Panc1 (cell line): Measurements from ENCODE around the gene CD276. TPM values are rescaled to one million over a fixed set of nuclear protein-coding genes. Genes with fewer than 3 reads are reported as not detected.

ENCODE experiments used
- ATAC-seq: fragments of 200-7000 bp; cut with Tn5 transposase; 2 replicates; pipeline ENCODE4 v1.9.1; 2020; ENCODE audit warnings: mild to moderate bottlenecking, moderate library complexity
- BruUV-seq: library from RNA; stranded (reverse); fragments of 400-500 nt; replicated peaks from 2 replicates; lab custom pipeline; 2021; lab: Mats Ljungman, UMichigan
- CTCF ChIA-PET: fragments of 300-600 bp; sonication (Branson Sonifier 250); formaldehyde crosslinking; loops from one replicate; lab custom pipeline; 2022; ENCODE audit warnings: antibody characterized with exemption; lab: Charles Lee
- POLR2A ChIA-PET: fragments of 300-600 bp; sonication (Branson Sonifier 250); formaldehyde crosslinking; loops from one replicate; lab custom pipeline; 2022; ENCODE audit warnings: antibody characterized with exemption; lab: Charles Lee
- DNase-seq: peaks from one replicate; pipeline ENCODE4 v3.0.0-alpha.2; 2010; ENCODE audit warnings: low read depth, low spot score
- H3K27ac ChIP-seq: 2 replicates; pipeline ENCODE4 v1.5.1; 2011; ENCODE audit warnings: mild to moderate bottlenecking, low read length, inconsistent platforms
- H3K27me3 ChIP-seq: fragments of 200-500 bp; sonication (Bioruptor generic); 2 replicates; pipeline ENCODE4 v1.6.0; 2014; ENCODE audit warnings: low read length, inconsistent platforms; ENCODE audit not compliant: control insufficient read depth, insufficient read depth
- H3K36me3 ChIP-seq: fragments of 200-500 bp; sonication (Bioruptor generic); 2 replicates; pipeline ENCODE4 v1.5.1; 2014; ENCODE audit warnings: inconsistent platforms, mild to moderate bottlenecking, low read length, moderate library complexity; ENCODE audit not compliant: control insufficient read depth, insufficient read depth
- H3K4me1 ChIP-seq: 2 replicates; pipeline ENCODE4 v1.5.1; 2011; ENCODE audit warnings: inconsistent platforms, mild to moderate bottlenecking, low read length, moderate library complexity; ENCODE audit not compliant: control insufficient read depth, insufficient read depth
- H3K4me3 ChIP-seq, 2 experiments: 2 replicates each; pipeline ENCODE4 v1.5.1; 2011 to 2012; ENCODE audit warnings: low read depth in 2 of 2, low read length in 2 of 2, mild to moderate bottlenecking in 2 of 2, inconsistent platforms in 1 of 2, moderate library complexity in 1 of 2
- H3K9me3 ChIP-seq: fragments of 200-500 bp; sonication (Bioruptor generic); 2 replicates; pipeline ENCODE4 v1.5.1; 2014; ENCODE audit warnings: low read depth, mild to moderate bottlenecking, inconsistent platforms, low read length, moderate library complexity; ENCODE audit not compliant: control insufficient read depth, insufficient read depth
- CTCF ChIP-seq: fragments of 450-650 bp; IDR thresholded peaks from 2 replicates; pipeline ENCODE4 v1.5.1; 2017; ENCODE audit warnings: mild to moderate bottlenecking
- POLR2AphosphoS5 ChIP-seq: IDR thresholded peaks from 2 replicates; pipeline ENCODE4 v1.6.1; 2012; ENCODE audit warnings: mild to moderate bottlenecking, low read depth, low read length, moderate library complexity
- REST ChIP-seq, 2 experiments: IDR thresholded peaks; 2 replicates each; pipeline ENCODE4 v1.6.1; 2011 to 2012; ENCODE audit warnings: low read depth in 2 of 2, control low read depth in 1 of 2, low read length in 1 of 2, mild to moderate bottlenecking in 1 of 2, moderate library complexity in 1 of 2; ENCODE audit not compliant: insufficient read depth in 1 of 2
- SIN3A ChIP-seq: IDR thresholded peaks from 2 replicates; pipeline ENCODE4 v1.6.1; 2012; ENCODE audit warnings: low read depth, mild to moderate bottlenecking, low read length, moderate library complexity, borderline replicate concordance; ENCODE audit not compliant: insufficient read depth
- TCF7L2 ChIP-seq: IDR thresholded peaks from 2 replicates; pipeline ENCODE4 v1.6.1; 2011; ENCODE audit warnings: mild to moderate bottlenecking, low read depth, low read length, inconsistent platforms
- in situ Hi-C: cut with HindIII; loops from 2 replicates; pipeline ENCODE4 v1.10.0; 2016; ENCODE audit warnings: low sequenced_read_pairs, low pct_unique_long_range_greater_than_20kb
- intact Hi-C: fragments of 100-400 bp; cut with micrococcal nuclease; formaldehyde crosslinking; loops from one replicate; pipeline ENCODE4 v1.10.0; 2022; ENCODE audit not compliant: unreplicated experiment
- total RNA-seq: library from RNA; stranded (reverse); gene quantifications from one replicate; pipeline ENCODE4 v1.2.1, GENCODE V29; 2021; ENCODE audit not compliant: unreplicated experiment

Gene CD276
- total RNA-seq, 1 experiment from 2014 or later = 99.1 TPM

GRCh38 chr15:73691396-73691795 is 7.2 kb downstream of the CD276 start:
- in situ Hi-C loops (no loop called here), intact Hi-C loops (no loop called here)
- no peaks in the 10 kb centered on the region for H3K36me3 ChIP-seq
- no peak for TF ChIP-seq REST (IDR thresholded peaks at IDR 0.05; ENCODE audit: insufficient read depth in 1 of 2, low read depth in 2 of 2, low read length in 1 of 2)
- TF ChIP-seq SIN3A = no peak
- TF ChIP-seq TCF7L2 = no peak
- no peak for TF ChIP-seq POLR2AphosphoS5
- TF ChIP-seq CTCF = no peak
- no peak overlapping the region for H3K27ac ChIP-seq
- H3K27me3 ChIP-seq = no peaks in the 10 kb centered on the region
- DNase-seq (no peak), ATAC-seq (no peak)
- ChIA-PET CTCF (interaction anchor here (1.5 kb wide), 1 partner anchor 14 kb away, joined by 5 read pairs; no protein-coding TSS in a partner anchor), POLR2A (no interaction called here)
- H3K9me3 ChIP-seq = no peaks in the 10 kb centered on the region
- peaks cover 7% of the 10 kb centered on the region for H3K4me1 ChIP-seq
- no peak overlapping the region for H3K4me3 ChIP-seq
- no TSS peak for BruUV-seq

GRCh38 chr15:73694419-73694818 is 10.2 kb downstream of the CD276 start:
- no peak for TF ChIP-seq POLR2AphosphoS5
- H3K4me1 ChIP-seq = peaks cover 10% of the 10 kb centered on the region
- ATAC-seq = no peak
- POLR2A ChIA-PET = no interaction called here
- in situ Hi-C loops (no loop called here), intact Hi-C loops (no loop called here)
- no peak for DNase-seq
- H3K36me3 ChIP-seq = no peaks in the 10 kb centered on the region
- no TSS peak for BruUV-seq
- no peak overlapping the region for H3K27ac ChIP-seq
- H3K27me3 ChIP-seq = no peaks in the 10 kb centered on the region
- CTCF ChIA-PET = no interaction called here
- H3K4me3 ChIP-seq = no peak overlapping the region
- H3K9me3 ChIP-seq = no peaks in the 10 kb centered on the region

GRCh38 chr15:73695773-73696640 is 11.8 kb downstream of the CD276 start:
- no peak overlapping the region; the same call in 1 of the 2 replicates for H3K27ac ChIP-seq
- peaks cover 10% of the 10 kb centered on the region for H3K4me1 ChIP-seq
- ChIA-PET POLR2A (no interaction called here), CTCF (interaction anchor here (0.6 to 0.9 kb wide), 2 partner anchors 21 to 60 kb away, joined by 3 read pairs; no protein-coding TSS in a partner anchor)
- H3K9me3 ChIP-seq = no peaks in the 10 kb centered on the region
- H3K36me3 ChIP-seq = no peaks in the 10 kb centered on the region
- no peak overlapping the region for H3K4me3 ChIP-seq
- intact Hi-C loops (no loop called here), in situ Hi-C loops (no loop called here)
- BruUV-seq = no TSS peak
- no peak for ATAC-seq
- H3K27me3 ChIP-seq = no peaks in the 10 kb centered on the region
- TF ChIP-seq TCF7L2 (no peak), SIN3A (no peak), REST (IDR thresholded peaks at IDR 0.05; ENCODE audit: insufficient read depth in 1 of 2, low read depth in 2 of 2, low read length in 1 of 2) (no peak), CTCF (no peak), POLR2AphosphoS5 (no peak)
- no peak for DNase-seq
